ENCODE measurements around the gene GPR161.
A peak's percentile ranks its signal among the peaks of the same experiment; 100 is the strongest.
"Not testable (repeated sequence)": the region's sequence is repeated elsewhere in the genome, so short reads cannot be mapped to it uniquely, and the experiment has no call there.

The GPR161 gene

GRCh38 chr1:168084396-168085231, 52.1 kb downstream of the GPR161 start:
- peak; percentile 55 for DNase-seq

DNA sequence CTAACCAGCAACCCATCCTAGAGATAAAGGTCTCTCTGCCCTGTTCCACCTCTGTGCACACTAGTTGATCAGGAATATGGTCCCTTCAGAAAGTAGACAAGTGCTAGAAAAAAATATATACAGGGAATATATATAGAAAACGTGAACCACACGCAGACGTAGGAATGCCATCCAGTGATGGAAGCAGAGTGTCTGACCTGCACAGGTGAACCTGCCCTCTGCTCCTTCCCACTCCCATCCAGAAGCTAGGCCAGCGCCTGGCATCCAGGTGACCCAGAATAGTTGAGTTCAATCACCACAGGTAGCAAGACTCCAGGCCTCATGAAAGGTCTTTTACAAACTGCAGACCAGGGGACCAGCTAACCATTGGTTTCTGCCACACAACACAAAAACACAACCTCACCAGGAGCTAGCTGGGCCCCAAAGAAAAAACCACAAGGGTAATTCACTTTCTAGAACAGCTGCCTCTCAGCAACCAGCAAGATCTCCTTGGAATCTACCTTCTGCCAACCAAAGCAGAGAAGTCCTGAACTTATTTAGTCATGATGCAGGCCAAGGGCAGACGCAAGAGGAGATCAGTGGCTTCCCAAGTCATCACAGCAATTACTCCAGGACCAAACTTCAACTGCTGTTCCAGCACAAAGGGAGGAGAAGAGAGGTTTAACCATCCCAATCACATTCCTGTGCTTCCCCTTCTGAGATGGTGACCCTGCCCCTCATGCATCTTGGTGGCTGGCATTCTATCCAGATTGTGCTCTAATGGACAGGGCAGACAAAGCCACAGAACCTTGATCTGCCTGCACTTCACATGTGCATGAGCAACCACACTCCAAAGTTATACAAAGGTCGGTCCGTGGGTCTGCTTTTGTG, 53.0 kb downstream of the GPR161 start:
- DNase-seq: no peak

- DNase-seq: peak; percentile 63
Measured at GRCh38 chr1:168082008-168082876, 54.5 kb downstream of the GPR161 start.

GRCh38 chr1:168081373-168082007, 55.2 kb downstream of the GPR161 start:
- no peak for DNase-seq

GRCh38 chr1:168079761-168080160, 57.0 kb downstream of the GPR161 start:
- DNase-seq: no peak

- DNase-seq: no peak
Measured at GRCh38 chr1:168069384-168069783, 67.3 kb downstream of the GPR161 start.

DNA sequence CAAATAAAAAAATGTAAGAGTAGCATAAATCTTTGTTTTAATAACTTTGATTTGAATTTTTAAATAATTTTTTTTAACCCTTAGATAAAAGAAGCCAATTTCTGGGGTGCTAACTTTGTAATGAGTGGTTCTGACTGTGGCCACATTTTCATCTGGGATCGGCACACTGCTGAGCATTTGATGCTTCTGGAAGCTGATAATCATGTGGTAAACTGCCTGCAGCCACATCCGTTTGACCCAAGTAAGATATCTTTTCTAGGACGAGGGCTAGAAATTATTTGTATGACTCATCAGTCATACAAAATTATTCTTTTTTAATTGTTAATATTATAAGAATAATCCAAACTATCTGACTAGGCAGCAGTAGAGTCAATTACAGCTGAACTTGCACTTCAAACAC, 71.2 kb downstream of the GPR161 start:
- no peak for DNase-seq

DNA sequence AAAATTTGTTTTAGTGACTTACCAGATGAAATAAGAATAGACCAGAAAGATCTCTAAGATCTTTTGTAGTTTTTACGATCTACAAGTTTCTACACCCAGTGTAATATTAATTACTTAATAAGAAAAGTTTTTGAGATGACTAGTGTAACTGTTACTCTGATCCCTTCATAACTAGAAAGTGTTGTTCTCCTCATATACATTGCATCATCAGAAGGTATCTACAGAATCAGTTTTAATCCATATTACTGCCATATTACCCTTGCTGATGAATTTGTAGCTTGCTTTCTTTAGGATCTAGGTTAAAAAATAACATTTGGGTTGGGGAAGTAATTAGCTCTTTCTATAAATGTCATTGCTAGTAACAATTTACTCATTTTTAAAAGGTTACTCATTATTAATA, 72.5 kb downstream of the GPR161 start:
- DNase-seq: no peak

- no peak for DNase-seq
Measured at GRCh38 chr1:168057921-168058320, 78.8 kb downstream of the GPR161 start.

DNA sequence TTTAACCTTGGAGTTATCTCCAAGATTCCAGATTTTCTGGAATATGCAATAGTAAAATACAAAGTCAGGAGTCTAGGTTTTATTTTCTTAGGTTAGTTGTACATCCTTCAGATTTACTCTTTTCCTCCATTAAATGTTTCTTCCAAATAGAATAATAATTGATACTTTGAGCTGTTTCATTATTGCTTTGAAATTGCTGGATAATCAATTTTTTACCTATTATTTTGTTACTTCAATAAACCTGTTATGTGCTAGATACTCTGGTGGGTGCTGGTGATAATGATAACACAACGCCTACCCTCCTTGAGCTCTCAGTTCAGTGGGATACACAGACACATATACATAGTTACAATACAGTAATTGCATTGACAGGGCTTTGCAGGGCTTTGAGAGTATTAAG, 79.4 kb downstream of the GPR161 start:
- no peak for DNase-seq

GRCh38 chr1:168056152-168056551, 80.6 kb downstream of the GPR161 start:
- not testable (repeated sequence) for DNase-seq

GRCh38 chr1:168054117-168054516, 82.6 kb downstream of the GPR161 start:
- DNase-seq: peak; percentile 1

DNA sequence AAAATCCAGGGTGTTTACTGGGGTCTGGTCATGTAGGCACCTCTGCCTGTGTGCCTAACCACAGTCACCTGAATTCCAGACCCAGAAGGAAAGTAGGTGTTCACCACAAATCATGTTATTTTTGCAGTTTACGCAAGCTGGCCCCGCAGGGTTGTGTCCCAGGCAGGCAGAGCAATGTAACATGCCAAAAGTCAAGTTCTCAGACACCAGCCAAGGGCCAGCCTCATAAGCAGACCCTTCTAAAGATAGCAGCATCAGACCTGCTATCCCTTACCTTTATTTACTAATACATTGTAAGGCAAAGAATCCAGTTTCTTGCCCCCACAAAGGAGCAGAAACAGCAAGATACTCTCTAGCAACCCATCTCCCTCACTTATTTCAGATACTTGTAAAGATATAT, 83.0 kb downstream of the GPR161 start:
- DNase-seq: no peak

GRCh38 chr1:168050880-168051279, 85.8 kb downstream of the GPR161 start:
- DNase-seq: no peak

DNA sequence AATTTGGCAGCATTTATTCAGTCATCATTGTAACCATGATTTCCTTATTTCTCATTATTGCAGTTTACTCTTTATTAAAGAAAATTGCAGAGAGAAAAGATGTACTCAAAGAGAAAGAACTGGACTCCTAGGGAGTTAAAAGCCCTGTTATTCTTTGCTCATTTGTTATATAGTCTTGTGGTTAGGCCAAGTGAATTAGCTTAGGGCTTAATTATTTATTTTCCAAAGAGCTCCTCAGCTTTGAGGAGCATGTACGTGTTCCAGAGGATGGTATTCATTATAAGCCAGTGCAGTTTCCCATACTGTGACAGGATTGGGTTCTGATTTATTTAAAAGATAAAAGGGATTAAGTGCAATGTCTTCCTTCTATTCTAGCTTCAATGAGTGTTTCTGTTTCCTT, 86.4 kb downstream of the GPR161 start:
- no peak for DNase-seq

GRCh38 chr1:168045311-168045710, 91.4 kb downstream of the GPR161 start:
- no peak for DNase-seq

DNA sequence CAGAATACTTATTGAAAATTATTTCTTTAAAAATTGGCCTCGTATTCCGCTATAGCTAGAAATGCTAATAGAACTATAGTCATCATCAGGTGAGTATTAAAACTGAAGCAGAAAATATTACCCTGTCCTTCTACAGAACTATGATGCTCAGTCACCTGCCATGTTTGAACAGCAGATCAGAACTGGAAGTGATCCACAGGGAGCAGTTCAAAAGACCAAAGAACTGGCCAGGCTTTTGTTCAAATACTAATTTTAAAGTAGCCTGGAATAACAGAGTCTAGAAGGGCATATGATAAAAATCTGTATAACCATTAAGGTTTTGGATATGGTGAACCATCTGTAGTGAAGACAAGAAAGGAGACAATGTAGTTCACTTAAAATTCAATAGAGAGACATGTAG, 94.4 kb downstream of the GPR161 start:
- DNase-seq: no peak

- no peak for DNase-seq
Measured at GRCh38 chr1:168035345-168035744, 101.4 kb downstream of the GPR161 start.

GRCh38 chr1:168032029-168032428, 104.7 kb downstream of the GPR161 start:
- no peak for DNase-seq

- DNase-seq: no peak
Measured at GRCh38 chr1:168031627-168032026, 105.1 kb downstream of the GPR161 start.

DNA sequence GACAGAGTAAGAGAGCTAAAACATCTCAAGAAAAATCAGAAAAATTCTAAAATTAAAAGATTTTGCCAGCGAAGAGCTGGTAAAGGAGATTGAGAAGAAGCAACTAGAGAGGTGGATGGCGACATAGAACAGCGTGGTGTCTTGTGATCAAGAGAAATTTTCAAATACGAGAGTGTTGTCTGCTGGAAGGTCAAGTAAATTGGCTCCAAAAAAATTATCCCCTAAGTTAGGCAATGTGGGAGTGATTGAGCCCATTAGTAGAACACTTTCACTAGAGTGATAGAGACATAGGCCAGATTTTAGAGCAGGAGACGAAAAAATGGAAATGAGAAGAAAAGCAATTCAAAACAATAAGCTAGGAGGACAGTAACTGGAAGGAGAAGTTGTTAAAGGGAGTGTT, 105.5 kb downstream of the GPR161 start:
- DNase-seq: no peak
